SIG-M5 treated with dmso at 0.1 percent for 504 hours (cell line): ENCODE measurements around the gene BCO2.

Source experiments
- DNase-seq: peaks from one replicate; lab custom pipeline; 2025; ENCODE audit not compliant: unreplicated experiment; lab: John Stamatoyannopoulos, UW

Gene BCO2

DNA sequence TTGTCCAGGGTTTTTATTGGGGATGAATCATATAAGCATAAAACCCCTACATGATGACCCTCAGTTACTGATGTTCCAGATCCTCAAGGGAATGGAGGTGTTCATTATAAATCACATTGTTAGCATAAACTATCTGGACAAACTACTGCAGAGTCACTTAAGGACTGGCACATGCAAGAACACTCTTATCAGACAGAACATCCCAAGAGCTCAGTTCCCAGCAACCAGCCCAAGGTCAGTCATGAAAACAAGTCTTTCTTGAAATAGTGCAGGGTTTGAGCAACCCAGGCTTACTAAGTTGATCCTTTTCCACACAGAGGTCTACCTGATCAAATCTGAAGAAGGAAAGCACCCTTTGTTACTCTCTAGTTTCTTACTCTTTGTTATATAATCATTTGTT, 37.4 kb downstream of the BCO2 start:
- DNase-seq, result no peak

DNA sequence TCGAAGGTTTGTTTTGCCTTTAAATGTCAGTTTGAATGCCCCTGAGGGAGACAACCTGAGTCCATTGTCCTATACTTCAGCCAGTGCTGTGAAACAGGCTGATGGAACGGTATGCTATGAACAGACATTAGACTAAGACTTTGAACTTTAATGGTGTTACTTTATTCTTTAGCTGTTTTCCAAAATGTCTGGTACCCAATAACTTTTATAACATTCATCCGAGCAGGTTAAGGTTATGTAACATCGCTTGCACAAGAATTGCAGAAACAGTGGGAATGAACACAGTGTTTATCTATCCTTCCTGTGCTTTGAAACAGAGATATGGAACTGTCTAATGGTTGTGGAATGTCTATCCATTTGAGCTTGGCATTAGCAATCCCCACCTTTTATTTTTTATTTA, 38.4 kb downstream of the BCO2 start:
- no peak for DNase-seq

DNA sequence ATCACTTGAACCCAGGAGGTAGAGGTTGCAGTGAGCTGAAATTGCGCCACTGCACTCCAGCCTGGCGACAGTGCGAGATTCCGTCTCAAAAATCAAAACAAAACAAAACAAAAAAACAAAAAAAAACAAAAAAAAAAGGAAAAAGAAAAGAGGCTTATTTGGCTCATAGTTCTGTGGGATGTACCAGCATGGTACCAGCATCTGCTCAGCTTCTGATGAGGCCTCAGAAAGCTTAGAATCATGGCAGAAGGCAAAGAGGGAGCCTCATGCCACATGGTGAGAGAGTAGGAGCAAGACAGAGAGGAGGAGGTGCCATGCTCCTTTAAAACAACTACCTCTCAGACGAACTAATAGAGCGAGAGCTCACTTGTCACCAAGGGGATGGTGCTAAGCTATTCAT, 40.3 kb downstream of the BCO2 start:
- DNase-seq, result no peak

DNA sequence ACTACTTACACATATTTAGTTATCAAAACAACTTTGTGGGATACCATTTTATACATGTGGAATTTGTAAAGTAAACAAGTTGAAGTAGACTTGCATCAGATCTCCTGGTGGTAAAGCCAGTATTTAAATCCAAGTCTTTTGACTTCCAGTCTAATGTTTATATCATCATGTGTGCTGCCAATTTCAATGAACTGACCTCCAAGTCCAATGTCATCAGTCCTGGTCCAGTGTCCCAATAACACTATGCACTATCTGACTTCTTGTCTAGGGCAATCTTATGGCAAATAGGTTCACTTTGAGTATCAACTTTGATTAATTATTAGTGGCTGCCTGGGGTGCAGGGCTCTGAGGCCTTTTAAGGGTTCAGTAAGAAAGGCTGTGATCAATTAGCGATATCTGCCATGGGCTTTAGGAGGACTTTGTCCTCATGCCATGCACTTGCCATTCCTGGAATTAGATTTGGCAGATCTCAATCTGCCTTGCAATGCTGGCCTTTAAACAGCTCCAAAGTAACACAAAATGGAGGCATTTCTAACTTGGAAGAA, 41.3 kb downstream of the BCO2 start:
- no peak for DNase-seq

DNA sequence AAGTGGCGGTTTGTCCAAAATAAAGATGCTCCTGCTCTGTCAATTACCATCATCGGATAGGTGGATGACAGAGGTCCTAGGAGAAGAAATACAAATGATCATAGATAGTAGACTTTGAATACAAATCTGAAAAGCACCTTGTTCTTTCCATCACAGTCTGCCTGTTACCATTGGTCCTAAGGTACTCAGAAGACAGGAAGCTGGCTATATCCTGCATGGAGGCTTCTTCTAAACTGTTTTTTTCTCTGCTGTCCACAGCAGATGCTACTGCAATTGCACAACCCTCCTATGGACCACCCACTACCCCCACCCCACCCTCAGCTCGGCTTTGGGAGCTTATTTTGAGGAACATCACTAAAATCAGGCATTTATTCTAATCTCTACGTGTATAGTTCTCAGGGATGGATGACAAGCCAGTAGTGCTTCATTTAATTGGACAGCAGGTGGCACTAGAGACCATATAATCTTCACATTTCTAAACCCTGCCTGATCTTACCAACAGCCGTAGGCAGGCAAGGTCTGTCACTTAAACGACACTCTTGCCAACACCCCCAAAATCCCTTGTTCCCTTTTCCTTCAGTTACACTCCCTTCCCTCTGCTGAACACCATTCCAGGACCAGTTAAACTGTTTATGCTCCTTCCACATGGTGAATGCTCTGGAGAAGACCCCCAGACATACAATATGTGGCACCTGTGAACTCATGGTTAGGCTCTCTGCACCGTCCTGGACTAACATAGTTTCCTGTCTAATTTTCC, 44.3 kb downstream of the BCO2 start:
- peak; percentile 73 for DNase-seq

DNA sequence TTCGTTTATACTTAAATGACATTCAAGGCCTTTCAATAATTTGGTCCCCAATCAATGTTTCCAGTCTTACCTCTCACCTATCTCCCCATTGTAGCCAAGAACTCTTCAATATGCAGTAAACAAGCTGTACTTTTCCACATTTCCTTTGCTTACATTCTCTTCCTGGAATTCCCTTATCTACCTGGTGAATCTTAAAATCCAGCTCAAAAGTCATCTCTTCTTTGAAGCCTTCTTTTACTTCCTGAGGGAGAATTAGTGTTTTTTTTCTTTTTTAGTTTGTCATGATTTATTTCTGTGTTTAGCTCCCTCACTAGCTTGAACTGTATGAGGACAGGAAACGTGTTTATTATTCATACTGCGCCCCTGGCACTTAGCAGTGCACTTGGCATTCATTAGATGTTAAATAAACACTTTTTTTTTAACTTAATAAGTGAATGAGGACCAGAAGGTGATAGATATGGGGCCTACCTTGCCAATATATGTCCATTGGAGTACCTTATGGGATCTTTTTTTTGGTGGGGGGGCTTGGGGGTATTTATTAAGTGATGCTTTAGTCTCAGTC, 46.0 kb downstream of the BCO2 start:
- DNase-seq, result no peak

DNA sequence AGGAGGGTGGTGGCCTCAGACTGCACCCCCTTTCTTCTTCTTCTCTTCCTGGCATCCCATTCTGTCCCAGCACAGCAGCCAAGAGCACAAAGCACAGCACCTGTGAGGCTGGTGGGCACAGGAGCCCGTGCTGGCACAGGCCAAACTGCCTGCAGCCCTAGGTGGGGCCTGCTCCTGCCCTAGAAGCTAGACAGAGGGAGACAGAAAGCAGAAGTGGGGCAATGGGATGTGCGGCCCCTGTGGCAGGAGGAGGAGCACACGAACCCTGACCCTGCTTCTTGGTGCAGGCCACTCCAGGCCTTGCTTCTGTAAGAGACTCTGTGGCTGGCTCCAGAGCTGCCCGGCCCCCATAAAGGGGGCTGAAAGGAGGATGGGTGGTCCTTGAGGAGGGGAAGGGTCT, 47.0 kb downstream of the BCO2 start:
- peak; percentile 17 for DNase-seq

DNA sequence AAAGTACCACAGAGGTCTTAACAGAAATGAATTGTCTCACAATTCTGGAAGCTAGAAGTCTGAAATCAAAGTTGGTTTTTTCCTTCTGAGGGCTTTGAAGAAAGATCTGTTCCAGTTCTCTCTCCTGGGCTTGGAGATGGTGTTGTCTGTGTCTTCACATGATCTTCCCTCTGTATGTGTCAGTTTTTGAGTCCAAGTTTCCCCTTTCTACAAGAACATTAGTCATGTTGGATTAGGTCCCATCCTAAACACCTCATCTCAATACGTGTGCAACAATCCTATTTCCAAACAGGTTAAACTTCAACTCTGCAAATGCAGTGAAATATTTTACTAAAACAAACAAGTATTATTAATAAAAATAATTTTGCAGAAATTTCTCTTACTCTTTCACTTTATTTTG, 47.8 kb downstream of the BCO2 start:
- no peak for DNase-seq

DNA sequence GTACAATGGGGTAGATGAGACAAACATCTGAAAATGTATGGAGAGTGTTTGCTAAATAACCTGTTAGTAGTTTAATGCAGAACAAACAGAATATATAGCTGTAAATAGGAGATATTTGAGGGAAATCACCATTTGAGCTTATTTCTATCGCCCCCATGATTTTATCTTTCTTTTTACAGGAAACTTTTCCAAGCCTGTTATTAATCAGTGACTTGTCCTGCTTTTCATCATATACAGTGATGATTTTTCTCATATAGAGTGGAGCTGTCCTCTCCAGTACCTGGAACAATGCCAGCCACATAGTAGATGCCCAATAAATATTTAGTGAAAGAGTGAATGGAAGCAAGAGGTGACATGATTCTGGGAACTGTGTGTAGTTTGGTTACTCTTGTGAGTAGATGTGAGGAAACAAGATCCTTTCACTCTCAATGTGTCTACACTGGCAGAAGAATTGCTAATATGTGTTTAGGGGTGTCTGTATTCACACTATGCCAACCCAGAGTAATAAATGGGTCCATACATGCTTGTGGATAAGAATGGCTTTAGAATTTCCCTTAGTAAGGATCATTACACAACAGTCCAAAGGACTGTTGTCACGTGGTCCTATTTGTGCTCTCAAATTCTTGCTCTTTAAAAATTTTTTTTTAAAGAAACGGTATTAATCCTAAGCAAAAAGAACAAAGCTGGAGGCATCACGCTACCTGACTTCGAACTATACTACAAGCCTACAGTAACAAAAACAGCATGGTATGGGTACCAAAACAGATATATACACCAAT, 48.6 kb downstream of the BCO2 start:
- DNase-seq, result no peak

DNA sequence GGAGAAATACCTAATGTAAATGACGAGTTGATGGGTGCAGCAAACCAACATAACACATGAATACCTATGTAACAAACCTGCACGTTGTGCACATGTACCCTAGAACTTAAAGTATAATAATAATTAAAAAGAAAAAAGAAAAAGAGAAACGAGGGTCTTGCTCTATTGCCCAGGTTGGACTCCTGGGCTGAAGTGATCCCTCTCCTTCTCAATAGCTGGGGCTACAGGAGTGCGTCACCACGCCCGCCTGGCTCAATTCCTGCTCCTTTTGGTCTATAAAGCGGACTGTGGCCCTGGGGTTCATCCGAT, 50.4 kb downstream of the BCO2 start:
- no peak for DNase-seq

DNA sequence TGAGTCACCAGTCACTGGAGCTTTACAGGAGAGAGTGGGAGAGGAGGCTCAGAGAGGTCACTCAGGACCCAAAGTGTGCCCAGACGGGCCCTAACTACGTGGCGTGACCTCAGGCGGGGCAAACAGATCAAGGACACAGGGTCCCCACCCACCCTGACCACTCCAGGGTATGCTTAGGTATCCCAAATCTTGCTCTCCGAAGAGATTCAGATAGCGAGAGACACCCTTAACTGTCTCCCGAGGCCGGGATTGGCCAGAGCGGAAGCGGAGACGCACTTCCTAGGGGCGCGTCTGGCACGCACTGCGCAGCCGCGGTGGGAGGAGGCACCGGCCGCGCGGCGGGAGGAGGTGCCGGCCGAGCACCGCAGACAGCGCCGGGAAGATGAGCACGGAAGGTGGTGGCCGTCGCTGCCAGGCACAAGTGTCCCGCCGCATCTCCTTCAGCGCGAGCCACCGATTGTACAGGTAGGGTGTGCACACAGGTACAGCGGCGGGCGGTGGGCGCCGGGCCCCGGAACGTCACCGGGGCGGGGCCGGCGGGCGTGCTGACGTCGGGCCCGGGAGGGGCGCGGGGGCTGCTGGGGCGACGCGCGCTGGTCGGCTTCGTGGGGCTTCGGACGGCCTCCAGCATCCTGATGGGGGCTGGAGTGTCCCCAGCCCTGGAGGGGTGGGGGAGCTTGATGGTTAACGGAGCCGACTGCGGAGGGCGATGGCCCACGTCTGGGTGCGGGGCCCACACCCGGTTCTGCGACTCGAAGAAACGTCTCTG, 50.9 kb downstream of the BCO2 start, which contains the start of gene PTS:
Gene PTS (plus strand): TSS at position 367 of the 769 bp plus-strand sequence. CDS start 16 bp downstream, at position 383.
- peak; percentile 59 for DNase-seq

DNA sequence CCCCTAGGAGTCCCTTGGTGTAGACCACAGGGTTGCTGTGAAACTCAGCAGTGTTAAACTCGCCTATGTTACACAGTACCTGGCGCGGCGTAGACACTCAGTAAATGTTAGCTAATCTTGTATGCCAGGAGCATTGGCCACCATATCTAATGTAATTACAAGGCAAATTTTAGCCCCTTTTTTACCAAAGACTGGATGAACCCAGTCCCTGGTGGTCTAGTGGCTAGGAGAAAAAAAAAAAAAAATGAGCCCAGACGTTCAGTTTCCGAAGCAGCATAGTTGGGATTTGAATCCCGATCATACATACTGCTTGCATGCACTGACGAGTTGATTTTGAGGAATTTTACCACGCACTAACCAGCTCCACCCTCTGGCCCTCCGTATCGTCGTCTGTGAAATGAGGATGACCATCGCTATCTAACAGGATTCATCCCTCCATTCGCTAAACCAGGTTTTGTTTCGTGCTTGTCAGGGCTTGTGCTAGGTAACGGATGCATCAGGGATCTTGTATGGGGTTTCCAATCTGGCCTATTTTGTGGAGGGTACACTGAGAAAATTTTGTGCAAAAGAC, 51.6 kb downstream of the BCO2 start:
- no peak for DNase-seq

DNA sequence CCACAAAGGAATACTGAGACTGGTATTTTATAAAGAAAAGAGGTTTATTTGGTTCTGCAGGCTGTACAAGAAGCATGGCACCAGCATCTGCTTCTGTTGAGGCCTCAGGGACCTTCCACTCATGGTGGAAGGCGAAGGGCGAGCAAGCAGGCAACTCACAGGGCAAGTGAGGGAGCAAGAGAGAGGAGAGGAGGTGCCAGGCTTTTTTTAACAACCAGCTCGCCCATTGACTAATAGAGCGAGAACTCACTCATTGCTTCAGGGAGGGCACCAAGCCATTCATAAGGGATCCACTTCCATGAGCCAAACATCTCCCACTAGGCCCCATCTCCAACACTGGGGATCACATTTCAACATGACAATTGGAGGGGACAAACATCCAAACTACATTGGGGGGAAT, 52.2 kb downstream of the BCO2 start:
- DNase-seq, result no peak

DNA sequence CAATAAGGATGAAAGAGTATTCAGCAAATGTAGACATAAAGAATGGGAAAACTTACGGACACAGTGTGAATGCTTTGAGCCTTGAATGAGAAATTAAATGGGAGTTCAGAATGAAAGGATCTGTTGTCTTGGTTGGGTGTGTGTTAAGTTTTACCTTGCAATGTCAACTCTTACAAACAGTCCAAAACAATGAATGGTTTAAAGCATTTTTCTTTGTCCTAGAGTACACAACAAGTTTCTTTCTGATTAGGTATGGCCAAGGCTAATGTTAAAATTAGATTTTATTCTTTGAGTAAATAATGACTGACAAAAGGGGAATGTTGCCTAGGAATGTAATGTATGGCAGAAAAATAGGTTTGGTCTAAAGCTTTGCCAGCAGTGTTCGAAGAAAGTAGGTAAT, 53.4 kb downstream of the BCO2 start:
- no peak for DNase-seq

DNA sequence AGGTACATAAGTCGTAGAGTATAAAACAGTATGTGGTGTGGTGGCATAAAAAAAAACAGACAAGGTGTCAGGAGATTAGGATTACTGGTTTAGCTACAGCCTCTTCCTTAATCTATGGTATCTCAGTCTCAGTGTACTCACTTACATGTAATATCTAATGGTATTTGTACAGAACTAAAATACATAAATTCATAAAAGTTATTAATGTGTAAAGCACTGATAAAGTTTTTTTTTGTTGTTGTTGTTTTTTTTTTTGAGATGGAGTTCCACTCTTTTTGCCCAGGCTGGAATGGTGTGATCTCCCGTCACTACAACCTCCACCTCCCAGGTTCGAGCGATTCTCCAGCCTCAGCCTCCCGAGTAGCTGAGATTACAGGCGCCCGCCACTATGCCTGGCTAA, 53.8 kb downstream of the BCO2 start:
- DNase-seq, result no peak

DNA sequence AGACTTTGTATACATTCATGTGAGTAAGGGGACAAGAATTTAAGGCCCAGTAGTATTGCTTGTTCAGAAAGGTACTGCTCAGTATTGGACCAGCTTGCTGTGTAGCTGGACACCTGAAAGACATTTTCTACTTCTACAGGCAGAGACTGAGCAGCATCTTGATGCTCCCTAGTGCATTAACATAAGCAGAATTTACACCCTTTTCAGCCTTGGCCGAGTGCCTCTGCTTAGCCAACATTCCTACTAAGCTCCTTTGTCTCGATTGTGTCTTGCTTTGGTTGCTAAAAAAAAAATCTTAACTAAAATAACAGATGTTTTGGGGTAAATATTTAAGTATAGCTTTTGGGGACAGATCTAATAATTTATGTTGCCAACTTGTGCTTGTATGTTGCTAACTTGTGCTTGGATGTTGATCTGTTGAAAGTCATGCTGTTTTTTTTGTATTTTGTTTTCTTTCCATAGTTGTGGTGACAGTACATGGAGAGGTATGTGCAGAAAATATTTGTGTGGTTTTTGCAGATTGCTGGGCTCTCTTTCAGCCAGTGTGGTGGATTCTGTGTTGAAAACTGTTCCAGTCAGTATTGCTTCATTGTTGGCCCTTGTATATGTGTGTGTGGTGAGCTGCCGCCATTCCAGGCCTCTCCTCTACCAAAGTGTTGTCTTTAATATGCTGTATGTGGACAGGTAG, 54.6 kb downstream of the BCO2 start:
- DNase-seq, result no peak

DNA sequence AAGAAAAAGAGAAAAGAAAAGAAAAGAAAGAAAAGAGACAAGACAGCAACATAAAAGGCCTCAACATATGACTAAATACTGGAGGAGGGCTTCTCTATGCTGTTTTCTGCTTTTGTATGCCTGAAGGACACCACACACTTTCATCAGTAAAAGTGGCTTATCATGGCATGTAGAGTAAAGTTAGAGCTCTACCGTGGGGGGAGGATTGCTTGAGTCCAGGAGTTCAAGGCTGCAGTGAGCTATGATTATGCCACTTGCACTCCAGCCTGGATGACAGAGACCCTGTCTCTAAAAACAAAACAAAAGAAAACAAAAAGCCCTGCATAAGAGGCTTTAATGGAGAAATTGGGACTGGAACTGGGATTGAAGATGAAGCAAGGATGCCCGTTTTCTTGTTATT, 56.6 kb downstream of the BCO2 start:
- DNase-seq, result no peak

DNA sequence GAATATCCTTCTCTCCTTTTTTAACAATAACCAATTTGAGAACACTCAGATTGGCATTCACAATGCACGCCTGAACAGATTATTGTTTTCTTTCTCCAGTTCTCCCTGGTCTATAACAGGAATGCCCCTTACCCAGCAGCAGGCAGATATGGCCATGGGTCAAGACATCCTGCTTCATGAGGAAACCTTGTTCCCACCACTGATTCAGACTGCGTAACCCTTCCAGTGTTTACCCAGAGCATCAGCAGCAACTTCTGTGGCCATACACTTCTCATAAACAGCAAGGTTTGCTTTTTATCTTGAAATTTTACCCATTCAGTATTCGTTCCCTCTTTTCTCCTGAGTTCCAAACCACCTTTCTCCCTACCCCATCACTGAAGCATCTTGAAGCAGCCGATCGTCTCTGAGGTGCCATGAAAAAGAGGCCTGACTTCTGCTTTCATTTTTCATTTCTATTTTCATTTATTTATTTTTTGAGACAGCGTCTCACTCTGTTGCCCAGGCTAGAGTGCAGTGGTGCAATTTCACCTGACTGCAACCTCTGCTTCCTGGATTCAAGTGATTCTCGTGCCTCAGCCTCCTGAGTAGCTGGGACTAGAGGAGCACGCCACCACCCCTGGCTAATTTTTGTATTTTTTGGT, 60.6 kb downstream of the BCO2 start:
- no peak for DNase-seq

DNA sequence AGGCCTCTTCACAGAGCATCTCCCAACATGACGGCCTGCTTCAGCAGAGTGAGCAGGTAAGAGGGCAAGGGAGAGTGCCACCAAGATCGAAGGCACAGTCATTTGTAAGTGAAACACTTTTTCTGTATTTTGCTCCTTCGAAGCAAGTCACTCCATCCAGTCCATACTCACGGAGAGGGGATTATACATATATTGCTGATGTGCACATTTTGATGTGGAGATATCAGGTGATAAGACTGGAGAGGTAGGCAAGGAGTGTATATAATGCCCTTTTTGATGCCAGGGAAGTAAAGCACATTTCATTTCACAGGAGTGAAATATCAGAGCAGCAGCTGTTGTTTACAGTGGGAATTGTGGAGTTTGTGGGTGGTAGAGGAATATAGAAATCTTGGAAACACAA, 62.1 kb downstream of the BCO2 start:
- no peak for DNase-seq

DNA sequence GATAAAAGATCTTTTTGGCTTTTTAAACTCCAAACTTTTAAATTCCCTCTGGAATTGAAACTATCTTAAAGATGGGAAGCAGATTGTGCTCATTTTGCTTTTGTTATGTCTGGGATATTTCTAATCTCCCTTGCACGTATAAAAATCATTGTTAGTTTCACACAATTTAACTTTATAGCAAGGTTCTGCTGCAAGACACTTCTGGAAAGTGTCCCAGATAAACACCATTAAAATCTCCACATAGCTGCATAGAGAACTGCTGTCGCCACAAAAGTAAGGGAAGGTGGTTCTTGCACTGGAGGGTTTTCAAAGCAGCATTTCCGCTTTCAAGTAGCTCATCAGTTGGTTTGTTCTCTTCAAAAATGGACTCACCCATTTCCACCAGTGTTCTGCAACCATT, 62.7 kb downstream of the BCO2 start:
- no peak for DNase-seq
